Esophagus muscularis mucosa (tissue), 4 donors: ENCODE measurements around the gene TP53.

ENCODE experiments used
- CTCF ChIP-seq, 3 experiments: fragments of 200-600 bp in 2 of 3; fragments of 450-650 bp in 1 of 3; sonication (generic) in 2 of 3; IDR thresholded peaks; one replicate each; pipeline ENCODE4 v1.5.1; 2017 to 2019; ENCODE audit warnings: antibody characterized with exemption in 3 of 3, mild to moderate bottlenecking in 2 of 3, moderate library complexity in 1 of 3
- EP300 ChIP-seq: sonication (generic); formaldehyde crosslinking; IDR thresholded peaks from one replicate; pipeline ENCODE4 v1.6.1; 2017; ENCODE audit warnings: antibody characterized with exemption
- POLR2A ChIP-seq: fragments of 450-650 bp; IDR thresholded peaks from one replicate; pipeline ENCODE4 v1.6.1; 2017; ENCODE audit warnings: antibody characterized with exemption, moderate library complexity, mild to moderate bottlenecking, low read depth
- POLR2AphosphoS5 ChIP-seq, 2 donors: sonication (generic); formaldehyde crosslinking; IDR thresholded peaks; one replicate each; pipeline ENCODE4 v1.6.1; 2017; ENCODE audit warnings: antibody characterized with exemption in 2 of 2

GRCh38 chr17:7705269-7706255 lies 18.3 kb upstream of the TP53 start:
- TF ChIP-seq CTCF (IDR thresholded peaks at IDR 0.05), result no peak
- TF ChIP-seq POLR2A, result no peak
- no peak for TF ChIP-seq POLR2AphosphoS5 (IDR thresholded peaks at IDR 0.05)
- TF ChIP-seq EP300, result no peak
